Ectodermal cell (in vitro differentiated cells): ENCODE results near the gene PIWIL4. TPM values are rescaled to one million over a fixed set of nuclear protein-coding genes. Genes with fewer than 3 reads are reported as not detected.

ENCODE experiments used
- H3K27ac ChIP-seq: 2 replicates; pipeline ENCODE4 v1.7.0; 2013; ENCODE audit warnings: mild to moderate bottlenecking, low read depth, low read length; ENCODE audit not compliant: insufficient read depth, poor library complexity, severe bottlenecking
- H3K27me3 ChIP-seq: 2 replicates; pipeline ENCODE4 v1.7.0; 2013; ENCODE audit warnings: mild to moderate bottlenecking, low read length; ENCODE audit not compliant: insufficient read depth, control insufficient read depth, poor library complexity, severe bottlenecking
- H3K36me3 ChIP-seq: one replicate; pipeline ENCODE4 v1.7.0; 2013; ENCODE audit warnings: low read length; ENCODE audit not compliant: control insufficient read depth, insufficient read depth
- H3K4me1 ChIP-seq: one replicate; pipeline ENCODE4 v1.7.0; 2013; ENCODE audit warnings: low read length; ENCODE audit not compliant: control insufficient read depth, insufficient read depth
- H3K4me3 ChIP-seq: 2 replicates; pipeline ENCODE4 v1.7.0; 2013; ENCODE audit warnings: low read depth, low read length, control low read depth; ENCODE audit not compliant: insufficient read depth
- H3K9me3 ChIP-seq: 2 replicates; pipeline ENCODE4 v1.7.0; 2013; ENCODE audit warnings: mild to moderate bottlenecking, low read length, moderate library complexity; ENCODE audit not compliant: control insufficient read depth
- WGBS, 2 experiments: methylation state at CpG; one replicate each; pipeline ENCODE4 v1.1.7; 2013; ENCODE audit warnings: missing lambda C conversion rate in 2 of 2; 5-methylcytosine and 5-hydroxymethylcytosine counted together
- polyA plus RNA-seq, 4 experiments: library from polyadenylated mRNA; stranded (reverse); fragments of 50-300 nt; gene quantifications; one replicate each; pipeline ENCODE4 v1.2.3, GENCODE V29; 2013

PIWIL4 gene
- 0.67 TPM for polyA plus RNA-seq (2013, experiment 1 of 4)
- polyA plus RNA-seq (2013, experiment 2 of 4): not detected
- 0.53 TPM for polyA plus RNA-seq (2013, experiment 3 of 4)
- 0.49 TPM for polyA plus RNA-seq (2013, experiment 4 of 4)

GRCh38 chr11:94567181-94567670 lies at the start of gene PIWIL4:
Gene PIWIL4 (plus strand): TSS chr11:94567368. CDS start chr11:94567519, 151 bp downstream.
- H3K27ac ChIP-seq: no peak within 1 kb of the TSS
- H3K27me3 ChIP-seq: no peaks in the 10 kb centered on the region
- H3K9me3 ChIP-seq: no peaks in the 10 kb centered on the region
- 94 to 95% methylated on average over 25 of the region's 25 CpGs for WGBS, 2 experiments
- H3K36me3 ChIP-seq: no peaks in the 10 kb centered on the region
- H3K4me3 ChIP-seq: no peak within 1 kb of the TSS
- no peaks in the 10 kb centered on the region for H3K4me1 ChIP-seq

GRCh38 chr11:94518300-94518699 lies 48.9 kb upstream of the PIWIL4 start:
- whole genome bisulfite sequencing, 2 experiments: 89 to 91% methylated on average over 4 of the region's 4 CpGs
- no peak overlapping the region for H3K27ac ChIP-seq
- peaks cover 14% of the 10 kb centered on the region for H3K27me3 ChIP-seq

GRCh38 chr11:94519478-94520084 lies 47.6 kb upstream of the PIWIL4 start:
- WGBS, 2 experiments: 38 to 39% methylated on average over 3 to 5 of the region's 5 CpGs
- Histone ChIP-seq H3K4me1 (no peaks in the 10 kb centered on the region), H3K4me3 (no peak overlapping the region), H3K36me3 (no peaks in the 10 kb centered on the region), H3K27me3 (peaks cover 1% of the 10 kb centered on the region), H3K27ac (no peak overlapping the region), H3K9me3 (no peaks in the 10 kb centered on the region)

More at GRCh38 chr11:94518300-94518699, 48.9 kb upstream of the PIWIL4 start:
- no peaks in the 10 kb centered on the region for H3K4me1 ChIP-seq
- H3K9me3 ChIP-seq: no peaks in the 10 kb centered on the region
- H3K4me3 ChIP-seq: no peak overlapping the region
- no peaks in the 10 kb centered on the region for H3K36me3 ChIP-seq

GRCh38 chr11:94521684-94522083 lies 45.5 kb upstream of the PIWIL4 start:
- 67 to 69% methylated on average over 5 of the region's 5 CpGs for WGBS, 2 experiments
- H3K36me3 ChIP-seq: no peaks in the 10 kb centered on the region
- no peaks in the 10 kb centered on the region for H3K27me3 ChIP-seq
- no peaks in the 10 kb centered on the region for H3K9me3 ChIP-seq
- no peaks in the 10 kb centered on the region for H3K4me1 ChIP-seq
- no peak overlapping the region for H3K27ac ChIP-seq
- no peak overlapping the region for H3K4me3 ChIP-seq

- Histone ChIP-seq H3K4me3 (no peak overlapping the region), H3K36me3 (no peaks in the 10 kb centered on the region), H3K9me3 (no peaks in the 10 kb centered on the region), H3K4me1 (no peaks in the 10 kb centered on the region), H3K27ac (no peak overlapping the region), H3K27me3 (no peaks in the 10 kb centered on the region)
- 95 to 100% methylated on average over 1 of the region's 1 CpG for WGBS, 2 experiments
These were observed 42.8 kb upstream of the PIWIL4 start for GRCh38 chr11:94524341-94524740.

GRCh38 chr11:94525546-94526324 lies 41.4 kb upstream of the PIWIL4 start:
- 53 to 63% methylated on average over 5 of the region's 5 CpGs for WGBS, 2 experiments
- no peaks in the 10 kb centered on the region for H3K4me1 ChIP-seq
- H3K4me3 ChIP-seq: no peak overlapping the region
- no peaks in the 10 kb centered on the region for H3K27me3 ChIP-seq
- H3K27ac ChIP-seq: no peak overlapping the region
- H3K9me3 ChIP-seq: no peaks in the 10 kb centered on the region
- no peaks in the 10 kb centered on the region for H3K36me3 ChIP-seq

GRCh38 chr11:94526645-94527438 lies 40.3 kb upstream of the PIWIL4 start:
- no peak overlapping the region for H3K27ac ChIP-seq
- WGBS, 2 experiments: 94 to 100% methylated on average over 2 to 4 of the region's 4 CpGs
- H3K4me3 ChIP-seq: no peak overlapping the region
- H3K4me1 ChIP-seq: no peaks in the 10 kb centered on the region
- no peaks in the 10 kb centered on the region for H3K36me3 ChIP-seq
- H3K27me3 ChIP-seq: no peaks in the 10 kb centered on the region
- no peaks in the 10 kb centered on the region for H3K9me3 ChIP-seq

GRCh38 chr11:94528551-94528950 lies 38.6 kb upstream of the PIWIL4 start:
- no peak overlapping the region for H3K27ac ChIP-seq
- H3K36me3 ChIP-seq: no peaks in the 10 kb centered on the region
- no peaks in the 10 kb centered on the region for H3K27me3 ChIP-seq
- no peaks in the 10 kb centered on the region for H3K9me3 ChIP-seq
- H3K4me1 ChIP-seq: no peaks in the 10 kb centered on the region
- no peak overlapping the region for H3K4me3 ChIP-seq

GRCh38 chr11:94532211-94532610 lies 35.0 kb upstream of the PIWIL4 start:
- Histone ChIP-seq H3K4me1 (no peaks in the 10 kb centered on the region), H3K27me3 (no peaks in the 10 kb centered on the region), H3K4me3 (no peak overlapping the region), H3K9me3 (no peaks in the 10 kb centered on the region), H3K36me3 (no peaks in the 10 kb centered on the region), H3K27ac (no peak overlapping the region)
- 88 to 100% methylated on average over 2 of the region's 3 CpGs for WGBS, 2 experiments

- Histone ChIP-seq H3K4me3 (no peak overlapping the region), H3K27ac (no peak overlapping the region), H3K9me3 (no peaks in the 10 kb centered on the region), H3K4me1 (no peaks in the 10 kb centered on the region), H3K36me3 (no peaks in the 10 kb centered on the region), H3K27me3 (no peaks in the 10 kb centered on the region)
- no CpG with 5 or more reads among the region's 1 CpG for WGBS, 2 experiments
These were observed 34.0 kb upstream of the PIWIL4 start for GRCh38 chr11:94533206-94533605.
